Smooth muscle cell of the pulmonary artery (primary cell): Measurements from ENCODE around the gene TBC1D16. TPM values are rescaled to one million over a fixed set of nuclear protein-coding genes. Genes with fewer than 3 reads are reported as not detected.

Experiments
- total RNA-seq: library from RNA; depleted of rRNA; stranded (reverse); fragments of >200 nt; gene quantifications from 2 replicates; pipeline ENCODE4 v1.2.3, GENCODE V29; 2014

The TBC1D16 gene
- 38.5 and 51.9 TPM in 2 replicates for total RNA-seq

GRCh38 chr17:80035687-80035936 is at the start of gene TBC1D16:
TSS of gene TBC1D16 (minus strand) at chr17:80035872. CDS start at chr17:80013547, 22,325 bp downstream.

DNA sequence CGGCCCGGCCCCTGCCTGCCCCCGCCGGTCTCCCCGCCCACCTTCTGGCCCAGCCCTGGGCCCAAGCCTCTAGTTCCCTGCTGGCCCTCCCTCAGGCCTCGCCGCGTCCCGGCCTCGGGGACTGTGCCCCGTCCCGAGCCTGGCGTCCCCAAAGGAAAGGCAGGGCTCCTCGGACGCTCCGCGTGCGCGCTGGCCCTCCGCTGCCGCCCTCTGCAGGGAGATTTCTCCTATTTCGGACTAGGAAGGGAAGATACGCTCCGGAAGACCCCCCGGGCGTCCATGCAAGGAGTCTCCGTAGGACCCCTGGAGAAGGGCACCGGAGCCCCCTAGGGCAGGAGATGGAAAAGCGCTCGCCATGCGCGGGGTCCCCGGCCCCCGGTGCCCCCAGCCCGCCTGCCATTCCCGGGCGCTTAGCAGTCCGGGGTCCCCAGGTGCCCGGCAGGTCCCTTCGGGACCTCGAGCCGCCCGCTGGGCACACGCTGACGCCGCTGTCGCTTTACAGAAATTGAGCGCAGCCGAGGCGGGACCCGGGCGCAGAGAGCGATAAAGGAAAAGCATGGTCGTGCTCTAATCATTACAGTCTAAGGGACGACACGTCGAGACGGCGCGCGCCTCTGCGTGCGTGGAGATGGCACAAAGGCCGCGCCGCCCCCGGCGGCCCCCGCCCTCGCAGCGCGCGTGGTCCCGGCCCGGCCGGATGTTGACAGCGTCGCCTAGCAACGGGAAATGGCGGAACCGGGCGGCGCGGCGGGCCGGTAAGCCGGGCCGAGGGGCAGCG is 454 bp upstream of the TBC1D16 start, which contains the start of gene CCDC40:
Gene CCDC40, plus strand, starts transcription at position 706 of the 778 bp plus-strand sequence. Its CDS starts 21 bp downstream, at position 727.

Other genes starting within 250 kb of the TBC1D16 start
- 2.3 and 2.8 TPM in 2 replicates for gene CBX8, start 238.8 kb downstream of the TBC1D16 start, total RNA-seq
- 7.4 and 9.4 TPM in 2 replicates for gene CBX4, start 196.4 kb downstream of the TBC1D16 start, total RNA-seq
- gene CCDC40, start 770 bp upstream of the TBC1D16 start, total RNA-seq: 1.8 and 1.9 TPM in 2 replicates
- 48.0 and 96.0 TPM in 2 replicates for gene GAA, start 65.7 kb upstream of the TBC1D16 start, total RNA-seq
- gene EIF4A3, start 111.3 kb upstream of the TBC1D16 start, total RNA-seq: 72.2 and 80.3 TPM in 2 replicates
- 0.03 TPM in 1 of 2 replicates, not detected in the other for gene CARD14, start 134.2 kb upstream of the TBC1D16 start, total RNA-seq
- 11.0 and 25.1 TPM in 2 replicates for gene SGSH, start 184.5 kb upstream of the TBC1D16 start, total RNA-seq
- gene SLC26A11, start 184.6 kb upstream of the TBC1D16 start, total RNA-seq: 12.4 and 19.0 TPM in 2 replicates
- gene RNF213, start 225.0 kb upstream of the TBC1D16 start, total RNA-seq: 189 and 228 TPM in 2 replicates